ENCODE data around the gene DGKH.

DNA sequence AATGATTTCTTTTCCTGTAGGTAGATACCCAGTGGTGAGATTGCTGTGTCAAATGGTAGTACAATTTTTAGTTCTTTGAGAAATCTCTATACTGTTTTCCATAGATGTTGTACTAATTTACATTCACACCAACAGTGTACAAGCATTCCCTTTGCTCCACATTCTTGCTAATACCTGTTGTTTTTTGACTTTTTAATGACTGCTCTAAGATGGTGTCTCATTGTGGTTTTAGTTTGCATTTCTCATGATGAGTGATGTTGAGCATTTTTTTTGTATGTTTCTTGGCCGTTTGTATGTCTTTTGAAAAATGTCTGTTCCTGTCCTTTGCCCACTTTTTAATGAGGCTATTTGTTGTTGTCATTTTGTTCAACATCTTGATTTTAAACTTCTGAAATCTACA lies 103.3 kb downstream of the DGKH start:
- TF ChIP-seq POLR2A (IDR thresholded peaks at IDR 0.05; ENCODE audit: low read depth, low read length) (no peak), TAF1 (IDR thresholded peaks at IDR 0.05; ENCODE audit: borderline replicate concordance, low read depth, low read length) (no peak), POLR2AphosphoS5 (IDR thresholded peaks at IDR 0.05; ENCODE audit: low read depth, low read length) (no peak)
